Stimulated activated CD4-positive, alpha-beta T cell treated with anti-CD3 and anti-CD28 coated beads, TNF-alpha, amount 100 ng/mL, for 1 hour (primary cell): Measurements from ENCODE around the gene USP31.

Source experiments
- DNase-seq, 3 donors: peaks; one replicate each; pipeline ENCODE4 v3.0.0-alpha.2; 2020; ENCODE audit warnings: low read depth in 3 of 3, low spot score in 1 of 3

USP31 gene

DNA sequence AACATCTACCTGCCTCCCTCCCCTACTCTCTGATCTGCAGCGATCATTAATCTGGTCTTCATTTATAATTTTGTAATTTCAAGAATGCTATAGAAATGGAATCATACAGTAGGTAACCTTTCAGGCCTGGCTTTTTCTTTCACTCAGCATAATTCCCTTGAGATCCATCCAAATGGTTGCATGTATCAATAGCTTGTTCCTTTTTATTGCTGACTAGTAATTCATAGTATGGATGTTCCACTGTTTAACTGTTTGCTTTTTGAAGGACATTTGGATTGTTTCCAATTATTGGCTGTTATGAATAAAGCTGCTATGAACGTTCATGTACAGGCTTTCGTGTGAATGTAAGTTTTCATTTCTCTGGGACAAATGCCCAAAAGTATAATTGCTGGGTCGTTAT lies 125.2 kb downstream of the USP31 start:
- no peak for DNase-seq

DNA sequence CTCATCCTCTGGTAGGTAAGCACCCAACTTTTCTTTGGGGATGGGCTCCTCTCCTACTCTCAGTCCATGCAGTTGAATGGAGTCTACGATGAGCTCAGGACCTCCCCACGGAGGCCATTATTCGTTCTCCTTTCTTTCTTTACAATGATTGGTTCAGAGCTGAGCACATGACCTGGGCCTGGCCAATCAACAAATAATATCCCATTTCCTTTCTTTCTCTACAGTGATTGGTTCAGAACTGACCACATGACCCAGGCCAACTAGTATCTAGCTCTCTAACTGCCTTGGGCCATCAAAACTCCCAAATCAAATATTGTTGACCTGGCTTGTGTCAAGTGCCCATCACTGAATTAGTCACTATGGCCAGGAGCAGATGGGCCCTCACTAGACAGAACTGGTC lies 129.2 kb downstream of the USP31 start:
- DNase-seq: no peak

DNA sequence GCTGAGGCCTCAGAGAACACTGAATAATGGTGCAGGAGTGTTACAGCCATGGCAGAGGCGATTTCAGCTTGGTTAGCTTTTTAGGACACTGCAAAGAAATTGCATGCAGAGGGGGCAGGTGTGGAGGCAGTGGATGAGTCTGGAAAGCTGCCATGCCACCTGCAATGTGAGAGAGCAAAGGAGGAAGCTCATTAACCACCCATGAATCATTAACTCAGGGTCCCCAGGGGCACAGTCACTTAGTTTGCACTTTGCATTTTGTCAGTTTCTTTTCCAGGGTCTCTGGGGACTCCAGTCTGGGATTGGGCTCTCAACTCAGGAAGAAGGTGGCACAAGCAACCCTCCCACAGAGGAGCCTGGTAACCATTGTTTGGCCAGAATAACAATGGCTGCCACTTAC lies 132.9 kb downstream of the USP31 start:
- no peak for DNase-seq

DNA sequence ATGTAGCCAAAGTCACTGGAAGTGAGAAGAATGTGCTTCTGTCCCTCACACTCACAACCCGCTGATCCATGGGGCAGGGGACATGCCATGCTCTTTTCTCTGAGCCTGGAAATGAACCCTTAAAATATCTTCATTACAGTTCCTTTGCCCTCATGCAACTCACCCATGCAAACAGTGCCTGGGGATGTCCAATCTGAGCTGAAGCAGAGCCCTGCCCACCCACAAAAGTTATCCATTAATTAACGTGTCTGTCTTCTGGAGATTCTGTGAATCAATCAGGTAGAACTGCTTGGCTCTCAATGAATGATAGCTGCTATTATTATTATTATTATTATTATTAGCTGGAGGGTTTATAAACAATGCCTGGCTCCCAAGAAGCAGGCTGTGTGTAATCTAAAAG lies 133.7 kb downstream of the USP31 start:
- no peak for DNase-seq

DNA sequence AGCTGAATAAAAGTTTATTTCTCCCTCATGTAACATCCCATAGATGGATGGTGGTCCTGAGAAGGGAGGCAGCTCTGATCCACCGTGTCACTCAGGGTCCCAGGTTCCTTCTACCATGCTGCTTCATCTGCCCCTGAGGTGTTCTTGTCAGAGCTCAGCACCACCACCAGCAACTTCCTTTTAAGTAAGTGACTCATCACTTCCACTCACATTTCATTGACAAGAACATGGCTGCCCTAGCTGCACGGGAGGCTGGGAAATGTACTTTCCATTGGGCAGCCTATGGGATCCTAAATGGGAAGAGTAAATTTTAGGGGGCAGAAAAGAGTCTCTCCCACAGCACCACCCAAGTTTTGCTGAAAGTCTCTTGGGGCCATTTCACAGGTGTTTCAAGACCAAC lies 134.7 kb downstream of the USP31 start:
- DNase-seq: no peak
